WTC11 (cell line): Measurements from ENCODE around the gene MACROD2. TPM values are rescaled to one million over a fixed set of nuclear protein-coding genes. Genes with fewer than 3 reads are reported as not detected.

ENCODE experiments used
- ATAC-seq: fragments of 200-7000 bp; cut with Tn5 transposase; 2 replicates; pipeline ENCODE4 v1.10.0; 2021; ENCODE audit warnings: mild to moderate bottlenecking, moderate library complexity
- CTCF ChIA-PET: fragments of 300-600 bp; sonication (Branson Sonifier 250); formaldehyde crosslinking; loops from one replicate; lab custom pipeline; 2021; ENCODE audit warnings: antibody characterized with exemption; lab: Charles Lee
- POLR2A ChIA-PET: fragments of 350-600 bp; sonication (Branson Sonifier 250); formaldehyde crosslinking; loops from one replicate; lab custom pipeline; 2021; ENCODE audit warnings: antibody characterized with exemption; lab: Charles Lee
- DNase-seq: peaks from one replicate; pipeline ENCODE4 v3.0.0; 2021; ENCODE audit warnings: low spot score
- H3K27ac Mint-ChIP-seq: 2 replicates; pipeline ENCODE4 v1.8.0; 2021; ENCODE audit warnings: mixed read lengths
- H3K27me3 Mint-ChIP-seq: 2 replicates; pipeline ENCODE4 v1.8.0; 2021; ENCODE audit warnings: low read depth, mild to moderate bottlenecking, moderate library complexity, mixed read lengths
- H3K36me3 Mint-ChIP-seq: 2 replicates; pipeline ENCODE4 v1.8.0; 2021; ENCODE audit warnings: mixed read lengths
- H3K4me1 Mint-ChIP-seq: 2 replicates; pipeline ENCODE4 v1.8.0; 2022; ENCODE audit warnings: mixed read lengths
- H3K4me3 Mint-ChIP-seq: 2 replicates; pipeline ENCODE4 v1.8.0; 2021; ENCODE audit warnings: mild to moderate bottlenecking, moderate library complexity, mixed read lengths
- H3K9me3 Mint-ChIP-seq: 2 replicates; pipeline ENCODE4 v1.8.0; 2021; ENCODE audit warnings: mixed read lengths
- CREB1 ChIP-seq: sonication (generic); formaldehyde crosslinking; IDR thresholded peaks from 2 replicates; pipeline ENCODE4 v1.8.0; 2023; ENCODE audit warnings: mild to moderate bottlenecking, missing genetic modification reagents
- FOXJ3 ChIP-seq: sonication (generic); formaldehyde crosslinking; IDR thresholded peaks from 2 replicates; pipeline ENCODE4 v1.9.0; 2021; ENCODE audit warnings: missing genetic modification reagents, mild to moderate bottlenecking, borderline replicate concordance
- FOXP1 ChIP-seq: sonication (generic); formaldehyde crosslinking; IDR thresholded peaks from 2 replicates; pipeline ENCODE4 v1.8.0; 2022; ENCODE audit warnings: missing genetic modification reagents, mild to moderate bottlenecking, moderate library complexity, borderline replicate concordance
- GTF2I ChIP-seq: fragments of 250-450 bp; sonication (Bioruptor Pico); conservative IDR thresholded peaks from 2 replicates; pipeline ENCODE4 v1.4.0; 2021; ENCODE audit warnings: mild to moderate bottlenecking
- MXD4 ChIP-seq: fragments of 250-450 bp; sonication (Bioruptor Pico); IDR thresholded peaks from 2 replicates; pipeline ENCODE4 v1.8.0; 2021; ENCODE audit warnings: mild to moderate bottlenecking, moderate library complexity, borderline replicate concordance
- NFYB ChIP-seq: sonication (generic); formaldehyde crosslinking; conservative IDR thresholded peaks from 2 replicates; pipeline ENCODE4 v1.8.0; 2022; ENCODE audit warnings: low read depth, missing genetic modification reagents
- NR2C2 ChIP-seq: sonication (generic); formaldehyde crosslinking; IDR thresholded peaks from 2 replicates; pipeline ENCODE4 v1.8.0; 2022; ENCODE audit warnings: mild to moderate bottlenecking, missing genetic modification reagents
- PRRX2 ChIP-seq: fragments of 250-450 bp; sonication (Bioruptor Pico); IDR thresholded peaks from 2 replicates; pipeline ENCODE4 v1.8.0; 2021; ENCODE audit warnings: mild to moderate bottlenecking
- RORB ChIP-seq: fragments of 250-450 bp; sonication (Bioruptor Pico); IDR thresholded peaks from 2 replicates; pipeline ENCODE4 v1.9.0; 2021; ENCODE audit warnings: mild to moderate bottlenecking
- SMAD3 ChIP-seq: sonication (generic); formaldehyde crosslinking; IDR thresholded peaks from 2 replicates; pipeline ENCODE4 v1.8.0; 2022; ENCODE audit warnings: missing genetic modification reagents, mild to moderate bottlenecking, borderline replicate concordance
- SP1 ChIP-seq: sonication (generic); formaldehyde crosslinking; conservative IDR thresholded peaks from 2 replicates; pipeline ENCODE4 v1.8.1; 2022; ENCODE audit warnings: missing genetic modification reagents
- TEAD1 ChIP-seq: sonication (generic); formaldehyde crosslinking; IDR thresholded peaks from 2 replicates; pipeline ENCODE4 v1.8.0; 2022; ENCODE audit warnings: mild to moderate bottlenecking, missing genetic modification reagents
- TEAD4 ChIP-seq: sonication (generic); formaldehyde crosslinking; IDR thresholded peaks from 2 replicates; pipeline ENCODE4 v1.8.0; 2022; ENCODE audit warnings: mild to moderate bottlenecking, missing genetic modification reagents
- TP53 ChIP-seq: sonication (generic); formaldehyde crosslinking; IDR thresholded peaks from 2 replicates; pipeline ENCODE4 v1.8.1; 2023; ENCODE audit warnings: mild to moderate bottlenecking, missing genetic modification reagents
- ZNF416 ChIP-seq: fragments of 250-450 bp; sonication (Bioruptor Pico); IDR thresholded peaks from 2 replicates; pipeline ENCODE4 v1.9.0; 2021; ENCODE audit warnings: mild to moderate bottlenecking, inconsistent platforms
- ZNF671 ChIP-seq: fragments of 250-450 bp; sonication (Bioruptor Pico); IDR thresholded peaks from 2 replicates; pipeline ENCODE4 v1.8.0; 2021; ENCODE audit warnings: mild to moderate bottlenecking
- total RNA-seq: library from RNA; stranded (reverse); gene quantifications from 3 replicates; pipeline ENCODE4 v1.2.3, GENCODE V29; 2021
- TF ChIP-seq, protein P1 (sequence below): sonication (generic); formaldehyde crosslinking; IDR thresholded peaks from 2 replicates; pipeline ENCODE4 v1.8.0; 2022; ENCODE audit warnings: mild to moderate bottlenecking, missing genetic modification reagents
- TF ChIP-seq, protein P2 (sequence below): sonication (generic); formaldehyde crosslinking; IDR thresholded peaks from 2 replicates; pipeline ENCODE4 v1.8.1; 2023; ENCODE audit warnings: mild to moderate bottlenecking, missing genetic modification reagents
- TF ChIP-seq, protein P3 (sequence below): sonication (generic); formaldehyde crosslinking; conservative IDR thresholded peaks from 2 replicates; pipeline ENCODE4 v1.8.1; 2022; ENCODE audit warnings: mild to moderate bottlenecking, missing genetic modification reagents
- TF ChIP-seq, protein P4 (sequence below): sonication (generic); formaldehyde crosslinking; IDR thresholded peaks from 2 replicates; pipeline ENCODE4 v1.8.1; 2022; ENCODE audit warnings: mild to moderate bottlenecking, missing genetic modification reagents, moderate library complexity, borderline replicate concordance
- TF ChIP-seq, protein P5 (sequence below): fragments of 250-450 bp; sonication (Bioruptor Pico); IDR thresholded peaks from 2 replicates; pipeline ENCODE4 v1.9.0; 2021; ENCODE audit warnings: moderate library complexity, mild to moderate bottlenecking, inconsistent platforms, borderline replicate concordance
- TF ChIP-seq, protein P6 (sequence below): sonication (generic); formaldehyde crosslinking; IDR thresholded peaks from 2 replicates; pipeline ENCODE4 v1.8.1; 2023; ENCODE audit warnings: mild to moderate bottlenecking, missing genetic modification reagents

MACROD2 gene
- total RNA-seq, 1 experiment from 2014 or later, result 4.1 TPM

DNA sequence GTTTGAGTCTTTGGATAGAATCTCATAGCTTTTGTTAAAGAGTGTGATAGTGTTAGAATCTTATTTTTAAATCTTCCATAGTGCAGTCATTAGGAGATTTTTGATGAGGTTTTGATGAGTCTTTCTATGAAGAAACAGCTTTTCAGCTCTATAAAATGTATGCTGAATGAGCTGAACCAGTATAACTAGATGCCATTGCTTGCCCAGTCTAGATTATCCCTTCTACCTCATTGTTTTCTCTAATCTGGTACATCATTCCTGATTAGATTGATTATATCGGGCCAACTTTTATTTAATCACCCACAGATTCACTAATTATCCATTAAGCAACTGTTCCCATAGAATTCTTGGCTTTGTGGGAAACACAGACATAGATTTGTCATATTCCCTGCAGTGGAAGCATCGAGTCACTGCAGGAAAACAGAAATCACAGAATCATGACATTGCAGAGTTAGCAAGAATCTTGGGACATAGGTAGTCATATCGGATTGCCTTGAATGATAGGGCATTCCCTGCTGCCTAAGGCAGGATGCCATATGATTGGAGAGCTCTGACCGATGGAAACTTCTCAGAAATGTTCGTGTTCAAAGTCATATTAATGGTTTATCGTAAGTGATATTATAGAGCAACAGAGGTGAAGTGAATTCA is 1224.8 kb downstream of the MACROD2 start:
- ChIA-PET CTCF (no interaction called here), POLR2A (no interaction called here)
- no peaks in the 10 kb centered on the region for H3K27me3 Mint-ChIP-seq
- peaks cover 4% of the 10 kb centered on the region; the same call in 1 of the 2 replicates for H3K9me3 Mint-ChIP-seq
- H3K27ac Mint-ChIP-seq, result no peak overlapping the region
- no peak for ATAC-seq
- TF ChIP-seq ZNF671 (no peak), GTF2I (CRISPR knock-in tag) (no peak), PRRX2 (no peak), TP53 (CRISPR knock-in tag) (no peak), FOXP1 (CRISPR knock-in tag) (no peak), TEAD4 (CRISPR knock-in tag) (no peak), MXD4 (CRISPR knock-in tag) (no peak), NR2C2 (CRISPR knock-in tag) (no peak), NFYB (CRISPR knock-in tag) (no peak), ZNF416 (CRISPR knock-in tag) (no peak), SMAD3 (CRISPR knock-in tag) (no peak), CREB1 (CRISPR knock-in tag) (no peak), RORB (CRISPR knock-in tag) (no peak), FOXJ3 (CRISPR knock-in tag) (no peak), SP1 (no peak)
- TF ChIP-seq, protein P1, sequence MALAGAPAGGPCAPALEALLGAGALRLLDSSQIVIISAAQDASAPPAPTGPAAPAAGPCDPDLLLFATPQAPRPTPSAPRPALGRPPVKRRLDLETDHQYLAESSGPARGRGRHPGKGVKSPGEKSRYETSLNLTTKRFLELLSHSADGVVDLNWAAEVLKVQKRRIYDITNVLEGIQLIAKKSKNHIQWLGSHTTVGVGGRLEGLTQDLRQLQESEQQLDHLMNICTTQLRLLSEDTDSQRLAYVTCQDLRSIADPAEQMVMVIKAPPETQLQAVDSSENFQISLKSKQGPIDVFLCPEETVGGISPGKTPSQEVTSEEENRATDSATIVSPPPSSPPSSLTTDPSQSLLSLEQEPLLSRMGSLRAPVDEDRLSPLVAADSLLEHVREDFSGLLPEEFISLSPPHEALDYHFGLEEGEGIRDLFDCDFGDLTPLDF (CRISPR knock-in tag), result no peak
- TF ChIP-seq, protein P2, sequence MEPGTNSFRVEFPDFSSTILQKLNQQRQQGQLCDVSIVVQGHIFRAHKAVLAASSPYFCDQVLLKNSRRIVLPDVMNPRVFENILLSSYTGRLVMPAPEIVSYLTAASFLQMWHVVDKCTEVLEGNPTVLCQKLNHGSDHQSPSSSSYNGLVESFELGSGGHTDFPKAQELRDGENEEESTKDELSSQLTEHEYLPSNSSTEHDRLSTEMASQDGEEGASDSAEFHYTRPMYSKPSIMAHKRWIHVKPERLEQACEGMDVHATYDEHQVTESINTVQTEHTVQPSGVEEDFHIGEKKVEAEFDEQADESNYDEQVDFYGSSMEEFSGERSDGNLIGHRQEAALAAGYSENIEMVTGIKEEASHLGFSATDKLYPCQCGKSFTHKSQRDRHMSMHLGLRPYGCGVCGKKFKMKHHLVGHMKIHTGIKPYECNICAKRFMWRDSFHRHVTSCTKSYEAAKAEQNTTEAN (CRISPR knock-in tag), result no peak
- TF ChIP-seq, protein P3, sequence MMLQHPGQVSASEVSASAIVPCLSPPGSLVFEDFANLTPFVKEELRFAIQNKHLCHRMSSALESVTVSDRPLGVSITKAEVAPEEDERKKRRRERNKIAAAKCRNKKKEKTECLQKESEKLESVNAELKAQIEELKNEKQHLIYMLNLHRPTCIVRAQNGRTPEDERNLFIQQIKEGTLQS, result no peak
- TF ChIP-seq, protein P4, sequence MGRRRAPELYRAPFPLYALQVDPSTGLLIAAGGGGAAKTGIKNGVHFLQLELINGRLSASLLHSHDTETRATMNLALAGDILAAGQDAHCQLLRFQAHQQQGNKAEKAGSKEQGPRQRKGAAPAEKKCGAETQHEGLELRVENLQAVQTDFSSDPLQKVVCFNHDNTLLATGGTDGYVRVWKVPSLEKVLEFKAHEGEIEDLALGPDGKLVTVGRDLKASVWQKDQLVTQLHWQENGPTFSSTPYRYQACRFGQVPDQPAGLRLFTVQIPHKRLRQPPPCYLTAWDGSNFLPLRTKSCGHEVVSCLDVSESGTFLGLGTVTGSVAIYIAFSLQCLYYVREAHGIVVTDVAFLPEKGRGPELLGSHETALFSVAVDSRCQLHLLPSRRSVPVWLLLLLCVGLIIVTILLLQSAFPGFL (CRISPR knock-in tag), result no peak
- TF ChIP-seq, protein P5, sequence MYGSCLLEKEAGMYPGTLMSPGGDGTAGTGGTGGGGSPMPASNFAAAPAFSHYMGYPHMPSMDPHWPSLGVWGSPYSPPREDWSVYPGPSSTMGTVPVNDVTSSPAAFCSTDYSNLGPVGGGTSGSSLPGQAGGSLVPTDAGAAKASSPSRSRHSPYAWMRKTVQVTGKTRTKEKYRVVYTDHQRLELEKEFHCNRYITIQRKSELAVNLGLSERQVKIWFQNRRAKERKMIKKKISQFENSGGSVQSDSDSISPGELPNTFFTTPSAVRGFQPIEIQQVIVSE, result no peak
- DNase-seq, result no peak
- H3K4me3 Mint-ChIP-seq, result no peak overlapping the region
- no peaks in the 10 kb centered on the region for H3K36me3 Mint-ChIP-seq
- H3K4me1 Mint-ChIP-seq, result peaks cover 34% of the 10 kb centered on the region

DNA sequence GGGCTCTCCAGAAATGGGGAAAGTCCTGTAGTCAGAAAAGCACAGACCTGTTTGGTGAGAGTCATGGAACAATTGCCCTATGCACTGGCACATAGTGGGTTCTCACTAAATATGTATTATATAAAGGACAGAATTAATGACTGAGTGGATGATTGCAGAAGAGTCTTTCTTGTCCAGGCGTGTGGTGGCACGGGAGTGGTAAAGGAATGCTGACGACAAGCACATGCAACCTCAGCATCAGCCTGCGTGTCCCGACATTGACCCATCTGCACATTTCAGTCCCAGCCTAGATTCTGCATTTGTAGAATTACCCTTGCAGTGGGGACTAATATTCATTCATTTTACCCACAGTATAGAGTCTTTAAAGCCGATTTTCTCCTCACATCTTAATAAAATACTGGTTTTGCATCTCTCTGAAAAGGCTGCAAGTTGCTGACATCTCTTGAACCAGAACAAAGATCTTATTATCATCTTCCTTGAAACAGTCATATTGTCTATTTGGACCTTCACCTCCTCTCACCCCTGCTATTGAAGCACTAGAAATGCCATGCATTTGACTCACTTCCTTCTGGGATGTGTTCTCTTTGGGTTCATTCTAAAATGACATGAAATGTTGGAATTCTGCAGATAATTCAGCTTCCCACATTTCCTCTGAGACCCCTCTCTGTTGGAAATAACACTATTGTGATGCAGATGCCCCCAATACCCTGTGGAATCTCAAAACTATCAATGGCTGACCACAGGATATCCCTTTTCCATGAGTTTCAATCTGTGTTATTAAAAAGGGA is 1225.7 kb downstream of the MACROD2 start:
- H3K27me3 Mint-ChIP-seq, result no peaks in the 10 kb centered on the region
- H3K4me3 Mint-ChIP-seq, result no peak overlapping the region
- H3K36me3 Mint-ChIP-seq, result no peaks in the 10 kb centered on the region
- TF ChIP-seq, protein P6, sequence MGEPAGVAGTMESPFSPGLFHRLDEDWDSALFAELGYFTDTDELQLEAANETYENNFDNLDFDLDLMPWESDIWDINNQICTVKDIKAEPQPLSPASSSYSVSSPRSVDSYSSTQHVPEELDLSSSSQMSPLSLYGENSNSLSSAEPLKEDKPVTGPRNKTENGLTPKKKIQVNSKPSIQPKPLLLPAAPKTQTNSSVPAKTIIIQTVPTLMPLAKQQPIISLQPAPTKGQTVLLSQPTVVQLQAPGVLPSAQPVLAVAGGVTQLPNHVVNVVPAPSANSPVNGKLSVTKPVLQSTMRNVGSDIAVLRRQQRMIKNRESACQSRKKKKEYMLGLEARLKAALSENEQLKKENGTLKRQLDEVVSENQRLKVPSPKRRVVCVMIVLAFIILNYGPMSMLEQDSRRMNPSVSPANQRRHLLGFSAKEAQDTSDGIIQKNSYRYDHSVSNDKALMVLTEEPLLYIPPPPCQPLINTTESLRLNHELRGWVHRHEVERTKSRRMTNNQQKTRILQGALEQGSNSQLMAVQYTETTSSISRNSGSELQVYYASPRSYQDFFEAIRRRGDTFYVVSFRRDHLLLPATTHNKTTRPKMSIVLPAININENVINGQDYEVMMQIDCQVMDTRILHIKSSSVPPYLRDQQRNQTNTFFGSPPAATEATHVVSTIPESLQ (CRISPR knock-in tag), result no peak
- TF ChIP-seq TEAD1, result peak; percentile 21; the same call in 1 of the 2 replicates
- TF ChIP-seq TEAD4 (CRISPR knock-in tag), result no peak
- CTCF ChIA-PET, result interaction anchor here (0.6 kb wide), 1 partner anchor 170 kb away, joined by 3 read pairs; no protein-coding TSS in a partner anchor
- H3K9me3 Mint-ChIP-seq, result peaks cover 4% of the 10 kb centered on the region; the same call in 1 of the 2 replicates
- no peak for DNase-seq
- POLR2A ChIA-PET, result no interaction called here
- peak; percentile 55 for ATAC-seq
- H3K27ac Mint-ChIP-seq, result peak overlapping the region; percentile 42; the same call in 1 of the 2 replicates
- peaks cover 34% of the 10 kb centered on the region for H3K4me1 Mint-ChIP-seq
